Measurements from ENCODE around the gene LGMN.
A peak's percentile ranks its signal among the peaks of the same experiment; 100 is the strongest.

LGMN gene

DNA sequence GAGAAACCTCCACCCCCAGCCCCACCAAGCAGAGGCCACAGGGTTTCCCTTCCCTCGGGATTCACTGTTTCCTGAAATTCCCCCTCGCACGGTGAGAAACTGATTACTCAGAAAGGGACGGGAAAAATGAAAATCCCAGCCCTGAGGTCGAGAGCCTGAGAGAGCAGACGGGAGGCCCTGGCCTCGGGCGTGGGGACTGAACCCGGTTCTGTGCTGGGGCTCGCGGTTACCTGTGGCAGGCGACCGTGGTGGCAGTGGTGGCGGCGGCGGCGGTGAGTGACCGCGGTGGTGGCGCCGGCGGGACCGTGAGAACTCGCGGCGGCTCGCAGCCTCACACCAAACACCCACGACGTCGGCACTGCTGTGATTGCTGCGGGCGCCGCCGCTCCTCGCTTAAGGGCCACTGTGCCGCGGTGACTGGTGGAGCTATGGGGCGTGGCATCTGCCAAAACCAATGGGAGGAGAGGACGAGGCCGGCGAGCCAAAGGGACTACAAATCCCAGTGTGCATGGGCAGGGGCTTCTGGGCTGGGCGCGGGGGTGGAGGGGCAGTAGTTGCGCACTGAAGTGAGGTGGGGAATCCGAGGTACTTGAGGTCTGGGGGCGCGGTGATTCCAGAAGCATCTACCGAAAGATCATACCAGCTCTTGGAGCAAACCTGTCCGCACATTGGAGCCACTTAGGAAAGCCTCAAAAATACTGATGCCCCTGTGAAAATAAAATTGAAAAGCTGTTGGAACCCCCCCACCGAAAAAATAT, at the start of gene LGMN (continued):
- TF ChIP-seq SP7 (tag by site-specific recombination; IDR thresholded peaks at IDR 0.05) (peak; percentile 80), ZNF214 (tag by site-specific recombination; IDR thresholded peaks at IDR 0.05; ENCODE audit: borderline replicate concordance) (no peak), ZNF792 (tag by site-specific recombination; IDR thresholded peaks at IDR 0.05) (no peak), ZNF133 (tag by site-specific recombination; IDR thresholded peaks at IDR 0.05) (no peak), ZNF121 (tag by site-specific recombination; IDR thresholded peaks at IDR 0.05) (no peak), WT1 (tag by site-specific recombination; IDR thresholded peaks at IDR 0.05) (no peak), ZNF473 (tag by site-specific recombination; IDR thresholded peaks at IDR 0.05) (no peak), ZNF266 (tag by site-specific recombination; IDR thresholded peaks at IDR 0.05; ENCODE audit: low read depth) (no peak), ZNF23 (tag by site-specific recombination; IDR thresholded peaks at IDR 0.05; ENCODE audit: borderline replicate concordance) (no peak), ZNF837 (tag by site-specific recombination; IDR thresholded peaks at IDR 0.05) (no peak), ZNF138 (tag by site-specific recombination; IDR thresholded peaks at IDR 0.05; ENCODE audit: borderline replicate concordance) (no peak), ZNF544 (tag by site-specific recombination; IDR thresholded peaks at IDR 0.05) (no peak), ZNF585B (tag by site-specific recombination; IDR thresholded peaks at IDR 0.05) (no peak), ZNF2 (tag by site-specific recombination; IDR thresholded peaks at IDR 0.05) (peak; percentile 86), KLF8 (tag by site-specific recombination; IDR thresholded peaks at IDR 0.05) (peak; percentile 92), ZNF132 (tag by site-specific recombination; IDR thresholded peaks at IDR 0.05; ENCODE audit: borderline replicate concordance) (no peak), ZNF677 (tag by site-specific recombination; IDR thresholded peaks at IDR 0.05) (no peak), ZNF747 (tag by site-specific recombination; IDR thresholded peaks at IDR 0.05) (no peak), ZNF600 (tag by site-specific recombination; IDR thresholded peaks at IDR 0.05) (peak; percentile 64; the same call in 1 of the 2 replicates), HOXD13 (CRISPR knock-in tag; IDR thresholded peaks at IDR 0.05; ENCODE audit: borderline replicate concordance) (no peak), ZNF24 (tag by site-specific recombination; IDR thresholded peaks at IDR 0.05) (no peak)
- TF ChIP-seq, protein P1, sequence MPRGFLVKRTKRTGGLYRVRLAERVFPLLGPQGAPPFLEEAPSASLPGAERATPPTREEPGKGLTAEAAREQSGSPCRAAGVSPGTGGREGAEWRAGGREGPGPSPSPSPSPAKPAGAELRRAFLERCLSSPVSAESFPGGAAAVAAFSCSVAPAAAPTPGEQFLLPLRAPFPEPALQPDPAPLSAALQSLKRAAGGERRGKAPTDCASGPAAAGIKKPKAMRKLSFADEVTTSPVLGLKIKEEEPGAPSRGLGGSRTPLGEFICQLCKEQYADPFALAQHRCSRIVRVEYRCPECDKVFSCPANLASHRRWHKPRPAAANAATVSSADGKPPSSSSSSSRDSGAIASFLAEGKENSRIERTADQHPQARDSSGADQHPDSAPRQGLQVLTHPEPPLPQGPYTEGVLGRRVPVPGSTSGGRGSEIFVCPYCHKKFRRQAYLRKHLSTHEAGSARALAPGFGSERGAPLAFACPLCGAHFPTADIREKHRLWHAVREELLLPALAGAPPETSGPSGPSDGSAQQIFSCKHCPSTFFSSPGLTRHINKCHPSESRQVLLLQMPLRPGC (tag by site-specific recombination; IDR thresholded peaks at IDR 0.05): peak; percentile 52; the same call in 1 of the 2 replicates
- TF ChIP-seq, protein P2, sequence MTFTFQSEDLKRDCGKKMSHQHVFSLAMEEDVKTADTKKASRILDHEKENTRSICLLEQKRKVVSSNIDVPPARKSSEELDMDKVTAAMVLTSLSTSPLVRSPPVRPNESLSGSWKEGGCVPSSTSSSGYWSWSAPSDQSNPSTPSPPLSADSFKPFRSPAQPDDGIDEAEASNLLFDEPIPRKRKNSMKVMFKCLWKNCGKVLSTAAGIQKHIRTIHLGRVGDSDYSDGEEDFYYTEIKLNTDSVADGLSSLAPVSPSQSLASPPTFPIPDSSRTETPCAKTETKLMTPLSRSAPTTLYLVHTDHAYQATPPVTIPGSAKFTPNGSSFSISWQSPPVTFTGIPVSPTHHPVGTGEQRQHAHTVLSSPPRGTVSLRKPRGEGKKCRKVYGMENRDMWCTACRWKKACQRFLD (tag by site-specific recombination; IDR thresholded peaks at IDR 0.05): no peak
- TF ChIP-seq, protein P3, sequence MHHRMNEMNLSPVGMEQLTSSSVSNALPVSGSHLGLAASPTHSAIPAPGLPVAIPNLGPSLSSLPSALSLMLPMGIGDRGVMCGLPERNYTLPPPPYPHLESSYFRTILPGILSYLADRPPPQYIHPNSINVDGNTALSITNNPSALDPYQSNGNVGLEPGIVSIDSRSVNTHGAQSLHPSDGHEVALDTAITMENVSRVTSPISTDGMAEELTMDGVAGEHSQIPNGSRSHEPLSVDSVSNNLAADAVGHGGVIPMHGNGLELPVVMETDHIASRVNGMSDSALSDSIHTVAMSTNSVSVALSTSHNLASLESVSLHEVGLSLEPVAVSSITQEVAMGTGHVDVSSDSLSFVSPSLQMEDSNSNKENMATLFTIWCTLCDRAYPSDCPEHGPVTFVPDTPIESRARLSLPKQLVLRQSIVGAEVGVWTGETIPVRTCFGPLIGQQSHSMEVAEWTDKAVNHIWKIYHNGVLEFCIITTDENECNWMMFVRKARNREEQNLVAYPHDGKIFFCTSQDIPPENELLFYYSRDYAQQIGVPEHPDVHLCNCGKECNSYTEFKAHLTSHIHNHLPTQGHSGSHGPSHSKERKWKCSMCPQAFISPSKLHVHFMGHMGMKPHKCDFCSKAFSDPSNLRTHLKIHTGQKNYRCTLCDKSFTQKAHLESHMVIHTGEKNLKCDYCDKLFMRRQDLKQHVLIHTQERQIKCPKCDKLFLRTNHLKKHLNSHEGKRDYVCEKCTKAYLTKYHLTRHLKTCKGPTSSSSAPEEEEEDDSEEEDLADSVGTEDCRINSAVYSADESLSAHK (tag by site-specific recombination; IDR thresholded peaks at IDR 0.05): peak; percentile 12; the same call in 1 of the 2 replicates
- TF ChIP-seq, protein P4, sequence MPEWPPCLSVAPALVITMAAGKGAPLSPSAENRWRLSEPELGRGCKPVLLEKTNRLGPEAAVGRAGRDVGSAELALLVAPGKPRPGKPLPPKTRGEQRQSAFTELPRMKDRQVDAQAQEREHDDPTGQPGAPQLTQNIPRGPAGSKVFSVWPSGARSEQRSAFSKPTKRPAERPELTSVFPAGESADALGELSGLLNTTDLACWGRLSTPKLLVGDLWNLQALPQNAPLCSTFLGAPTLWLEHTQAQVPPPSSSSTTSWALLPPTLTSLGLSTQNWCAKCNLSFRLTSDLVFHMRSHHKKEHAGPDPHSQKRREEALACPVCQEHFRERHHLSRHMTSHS (tag by site-specific recombination; IDR thresholded peaks at IDR 0.05): no peak
- TF ChIP-seq, protein P5, sequence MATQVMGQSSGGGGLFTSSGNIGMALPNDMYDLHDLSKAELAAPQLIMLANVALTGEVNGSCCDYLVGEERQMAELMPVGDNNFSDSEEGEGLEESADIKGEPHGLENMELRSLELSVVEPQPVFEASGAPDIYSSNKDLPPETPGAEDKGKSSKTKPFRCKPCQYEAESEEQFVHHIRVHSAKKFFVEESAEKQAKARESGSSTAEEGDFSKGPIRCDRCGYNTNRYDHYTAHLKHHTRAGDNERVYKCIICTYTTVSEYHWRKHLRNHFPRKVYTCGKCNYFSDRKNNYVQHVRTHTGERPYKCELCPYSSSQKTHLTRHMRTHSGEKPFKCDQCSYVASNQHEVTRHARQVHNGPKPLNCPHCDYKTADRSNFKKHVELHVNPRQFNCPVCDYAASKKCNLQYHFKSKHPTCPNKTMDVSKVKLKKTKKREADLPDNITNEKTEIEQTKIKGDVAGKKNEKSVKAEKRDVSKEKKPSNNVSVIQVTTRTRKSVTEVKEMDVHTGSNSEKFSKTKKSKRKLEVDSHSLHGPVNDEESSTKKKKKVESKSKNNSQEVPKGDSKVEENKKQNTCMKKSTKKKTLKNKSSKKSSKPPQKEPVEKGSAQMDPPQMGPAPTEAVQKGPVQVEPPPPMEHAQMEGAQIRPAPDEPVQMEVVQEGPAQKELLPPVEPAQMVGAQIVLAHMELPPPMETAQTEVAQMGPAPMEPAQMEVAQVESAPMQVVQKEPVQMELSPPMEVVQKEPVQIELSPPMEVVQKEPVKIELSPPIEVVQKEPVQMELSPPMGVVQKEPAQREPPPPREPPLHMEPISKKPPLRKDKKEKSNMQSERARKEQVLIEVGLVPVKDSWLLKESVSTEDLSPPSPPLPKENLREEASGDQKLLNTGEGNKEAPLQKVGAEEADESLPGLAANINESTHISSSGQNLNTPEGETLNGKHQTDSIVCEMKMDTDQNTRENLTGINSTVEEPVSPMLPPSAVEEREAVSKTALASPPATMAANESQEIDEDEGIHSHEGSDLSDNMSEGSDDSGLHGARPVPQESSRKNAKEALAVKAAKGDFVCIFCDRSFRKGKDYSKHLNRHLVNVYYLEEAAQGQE (tag by site-specific recombination; IDR thresholded peaks at IDR 0.05): no peak
- TF ChIP-seq, protein P6, sequence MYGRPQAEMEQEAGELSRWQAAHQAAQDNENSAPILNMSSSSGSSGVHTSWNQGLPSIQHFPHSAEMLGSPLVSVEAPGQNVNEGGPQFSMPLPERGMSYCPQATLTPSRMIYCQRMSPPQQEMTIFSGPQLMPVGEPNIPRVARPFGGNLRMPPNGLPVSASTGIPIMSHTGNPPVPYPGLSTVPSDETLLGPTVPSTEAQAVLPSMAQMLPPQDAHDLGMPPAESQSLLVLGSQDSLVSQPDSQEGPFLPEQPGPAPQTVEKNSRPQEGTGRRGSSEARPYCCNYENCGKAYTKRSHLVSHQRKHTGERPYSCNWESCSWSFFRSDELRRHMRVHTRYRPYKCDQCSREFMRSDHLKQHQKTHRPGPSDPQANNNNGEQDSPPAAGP (tag by site-specific recombination; IDR thresholded peaks at IDR 0.05): peak; percentile 61
- TF ChIP-seq, protein P7, sequence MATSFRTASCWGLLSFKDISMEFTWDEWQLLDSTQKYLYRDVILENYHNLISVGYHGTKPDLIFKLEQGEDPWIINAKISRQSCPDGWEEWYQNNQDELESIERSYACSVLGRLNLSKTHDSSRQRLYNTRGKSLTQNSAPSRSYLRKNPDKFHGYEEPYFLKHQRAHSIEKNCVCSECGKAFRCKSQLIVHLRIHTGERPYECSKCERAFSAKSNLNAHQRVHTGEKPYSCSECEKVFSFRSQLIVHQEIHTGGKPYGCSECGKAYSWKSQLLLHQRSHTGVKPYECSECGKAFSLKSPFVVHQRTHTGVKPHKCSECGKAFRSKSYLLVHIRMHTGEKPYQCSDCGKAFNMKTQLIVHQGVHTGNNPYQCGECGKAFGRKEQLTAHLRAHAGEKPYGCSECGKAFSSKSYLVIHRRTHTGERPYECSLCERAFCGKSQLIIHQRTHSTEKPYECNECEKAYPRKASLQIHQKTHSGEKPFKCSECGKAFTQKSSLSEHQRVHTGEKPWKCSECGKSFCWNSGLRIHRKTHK (tag by site-specific recombination; IDR thresholded peaks at IDR 0.05): no peak

Data from HEK293 (cell line).